Measurements from ENCODE around the gene IRF4. TPM values are rescaled to one million over a fixed set of nuclear protein-coding genes. Genes with fewer than 3 reads are reported as not detected.

IRF4 gene
- polyA plus RNA-seq, 4 donors = 0.14 to 0.28 (median 0.21) TPM

- DNase-seq (ENCODE audit: low read depth in 4 of 4, low spot score in 2 of 4) = no peak
Observed at GRCh38 chr6:395432-396125, 4.0 kb downstream of the IRF4 start.

- no peak for DNase-seq (ENCODE audit: low read depth in 4 of 4, low spot score in 2 of 4)
Observed at GRCh38 chr6:396126-396520, 4.6 kb downstream of the IRF4 start.

GRCh38 chr6:397056-397455 lies 5.5 kb downstream of the IRF4 start:
- DNase-seq (ENCODE audit: low read depth in 4 of 4, low spot score in 2 of 4) = no peak

- DNase-seq (ENCODE audit: low read depth in 4 of 4, low spot score in 2 of 4) = no peak
Observed at GRCh38 chr6:397604-398003, 6.1 kb downstream of the IRF4 start.

GRCh38 chr6:398065-398464 lies 6.5 kb downstream of the IRF4 start:
- no peak for DNase-seq (ENCODE audit: low read depth in 4 of 4, low spot score in 2 of 4)

GRCh38 chr6:398558-399078 lies 7.1 kb downstream of the IRF4 start:
- DNase-seq (ENCODE audit: low read depth in 4 of 4, low spot score in 2 of 4) = no peak

GRCh38 chr6:399785-400534 lies 8.4 kb downstream of the IRF4 start:
- no peak for DNase-seq (ENCODE audit: low read depth in 4 of 4, low spot score in 2 of 4)

GRCh38 chr6:400815-401214 lies 9.3 kb downstream of the IRF4 start:
- DNase-seq (ENCODE audit: low read depth in 4 of 4, low spot score in 2 of 4) = no peak

- no peak for DNase-seq (ENCODE audit: low read depth in 4 of 4, low spot score in 2 of 4)
Observed at GRCh38 chr6:401239-401993, 9.9 kb downstream of the IRF4 start.

- DNase-seq (ENCODE audit: low read depth in 4 of 4, low spot score in 2 of 4) = no peak
Observed at GRCh38 chr6:401994-402640, 10.6 kb downstream of the IRF4 start.

GRCh38 chr6:402901-403658 lies 11.5 kb downstream of the IRF4 start:
- DNase-seq (ENCODE audit: low read depth in 4 of 4, low spot score in 2 of 4) = no peak

GRCh38 chr6:403659-404655 lies 12.4 kb downstream of the IRF4 start:
- DNase-seq (ENCODE audit: low read depth in 4 of 4, low spot score in 2 of 4) = no peak

- no peak for DNase-seq (ENCODE audit: low read depth in 4 of 4, low spot score in 2 of 4)
Observed at GRCh38 chr6:404685-405423, 13.3 kb downstream of the IRF4 start.

GRCh38 chr6:408148-408547 lies 16.6 kb downstream of the IRF4 start:
- no peak for DNase-seq (ENCODE audit: low read depth in 4 of 4, low spot score in 2 of 4)

GRCh38 chr6:408599-409102 lies 17.1 kb downstream of the IRF4 start:
- DNase-seq (ENCODE audit: low read depth in 4 of 4, low spot score in 2 of 4) = no peak

GRCh38 chr6:409370-409972 lies 17.9 kb downstream of the IRF4 start:
- no peak for DNase-seq (ENCODE audit: low read depth in 4 of 4, low spot score in 2 of 4)

GRCh38 chr6:410555-411395 lies 19.2 kb downstream of the IRF4 start:
- DNase-seq (ENCODE audit: low read depth in 4 of 4, low spot score in 2 of 4) = no peak

All from left renal cortex interstitium (tissue), 4 donors.